HG03280 (cell line): Measurements from ENCODE around the gene RAB21.
A peak's percentile ranks its signal among the peaks of the same experiment; 100 is the strongest.
"Not testable (repeated sequence)": the region's sequence is repeated elsewhere in the genome, so short reads cannot be mapped to it uniquely, and the experiment has no call there.

Experiments
- ATAC-seq: cut with Tn5 transposase; IDR thresholded peaks from one replicate; pipeline ENCODE4 v1.9.1; 2021; ENCODE audit warnings: mild to moderate bottlenecking, moderate library complexity; ENCODE audit not compliant: unreplicated experiment

Gene RAB21

DNA sequence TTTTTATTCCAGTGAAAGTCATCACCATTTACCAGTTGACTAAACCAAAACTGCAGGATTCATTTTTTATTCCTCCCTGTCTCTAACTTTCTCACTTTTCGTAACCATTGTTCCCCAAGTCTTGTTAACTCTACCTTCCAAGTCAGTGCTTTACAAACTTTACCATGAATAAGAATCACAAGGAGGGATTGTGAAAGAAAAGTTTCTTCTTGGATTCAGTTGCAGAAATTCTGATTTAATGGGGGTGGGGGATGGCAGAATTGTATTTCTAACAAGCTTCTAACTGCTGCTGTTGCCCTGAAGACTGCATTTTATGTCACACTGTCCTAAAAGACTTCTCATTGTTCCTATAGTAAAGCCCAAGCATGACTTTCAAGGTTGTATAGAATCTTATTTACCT lies 5.0 kb upstream of the RAB21 start:
- no peak for ATAC-seq

DNA sequence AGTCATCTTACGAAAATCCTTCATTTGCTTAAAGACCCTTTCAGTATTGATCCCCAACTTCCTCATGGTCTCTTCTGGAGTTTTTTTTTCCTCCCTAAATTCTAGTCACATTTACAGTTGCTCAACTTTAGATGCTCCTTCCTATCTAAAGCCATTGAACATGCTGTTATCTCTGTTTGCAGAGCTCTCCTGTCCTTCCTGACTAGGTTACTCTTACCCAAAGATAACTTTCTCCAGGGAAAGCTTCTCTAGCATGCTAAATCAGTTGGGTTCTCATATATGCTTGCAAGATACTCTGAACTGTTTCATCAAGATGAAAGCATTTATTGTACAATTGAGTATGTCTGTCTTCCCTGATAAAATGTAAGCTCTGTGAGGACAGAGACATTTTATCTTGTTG lies 1.8 kb upstream of the RAB21 start:
- no peak for ATAC-seq

DNA sequence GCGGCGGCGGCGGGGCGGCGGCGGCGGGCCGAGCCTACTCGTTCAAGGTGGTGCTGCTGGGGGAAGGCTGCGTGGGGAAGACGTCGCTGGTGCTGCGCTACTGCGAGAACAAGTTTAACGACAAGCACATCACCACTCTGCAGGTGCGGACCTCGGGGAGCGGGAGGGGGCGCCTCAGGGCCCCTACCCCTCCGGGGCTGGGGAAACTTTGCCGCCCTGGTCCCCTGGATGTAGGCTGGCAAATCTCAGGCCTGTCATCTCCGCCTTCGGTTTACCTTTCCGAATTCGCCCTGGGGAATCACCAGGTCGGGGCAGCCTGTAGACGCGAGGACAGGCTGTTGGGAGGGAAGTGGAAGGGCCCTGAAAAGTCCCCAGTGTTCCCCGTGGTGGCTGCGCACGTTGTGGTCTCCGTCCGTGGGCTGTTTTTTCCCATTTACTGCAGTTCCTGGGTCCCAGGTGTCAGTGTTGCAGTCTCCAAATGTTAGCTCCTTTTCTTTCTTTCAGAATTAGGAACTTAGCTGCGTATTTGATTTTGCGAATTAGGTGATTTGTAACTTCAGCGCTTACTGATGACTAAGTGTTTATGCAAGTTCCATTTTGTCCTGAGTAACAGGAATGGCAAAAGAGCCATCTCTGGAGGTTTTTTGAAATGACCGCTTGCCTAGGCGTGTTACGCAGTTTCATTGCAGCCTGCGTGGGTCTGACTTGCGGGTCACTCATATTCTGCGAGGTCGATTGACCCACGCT lies 656 bp downstream of the RAB21 start:
- peak; percentile 43 for ATAC-seq

DNA sequence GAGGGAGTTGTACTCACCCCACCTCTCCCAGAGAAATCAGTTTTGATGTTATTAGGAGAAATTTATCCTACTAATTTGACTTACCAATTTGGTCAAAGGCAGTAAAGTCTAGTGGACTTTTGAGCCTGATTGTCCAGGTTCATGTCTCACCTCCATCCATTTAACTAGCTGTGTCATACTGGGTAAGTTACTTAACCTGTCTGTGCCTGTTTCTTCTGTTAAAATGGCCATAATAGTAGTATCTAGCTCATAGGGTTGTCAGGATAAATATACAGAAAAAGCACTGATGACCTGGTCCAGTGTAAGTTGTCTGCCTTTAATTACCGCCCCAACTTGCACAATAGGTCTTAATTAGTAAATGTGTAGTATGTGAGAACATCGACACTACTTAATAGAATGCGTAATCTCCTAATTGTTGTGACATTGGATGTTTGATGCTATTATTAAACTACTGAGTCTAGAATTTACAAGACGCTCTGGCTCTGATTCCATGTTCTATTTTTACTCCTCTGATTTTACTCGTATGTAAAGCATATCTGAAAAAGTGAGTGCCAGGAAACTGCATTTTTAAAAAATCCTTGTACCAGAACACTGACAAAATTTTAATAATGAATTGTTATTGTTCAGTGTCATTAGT lies 1.5 kb downstream of the RAB21 start:
- ATAC-seq = no peak

DNA sequence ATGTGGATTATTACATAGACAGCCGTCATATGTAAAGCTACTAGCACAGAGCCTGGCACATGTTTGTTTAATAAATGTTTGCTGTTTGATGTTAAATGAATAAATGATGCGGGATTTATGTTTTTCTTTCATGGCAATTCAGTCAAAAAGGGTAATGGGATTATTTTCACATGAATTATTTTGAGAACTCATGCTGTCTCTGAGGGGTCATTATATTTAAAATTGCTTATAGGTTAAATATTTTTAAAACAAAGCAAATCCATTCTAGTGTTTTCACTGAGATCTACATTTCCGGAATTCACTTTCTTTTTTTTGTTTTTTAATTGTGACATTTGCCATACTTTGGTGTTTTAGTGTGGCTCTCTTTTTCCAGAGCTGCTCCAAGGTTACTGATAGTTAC lies 5.3 kb downstream of the RAB21 start:
- no peak for ATAC-seq

DNA sequence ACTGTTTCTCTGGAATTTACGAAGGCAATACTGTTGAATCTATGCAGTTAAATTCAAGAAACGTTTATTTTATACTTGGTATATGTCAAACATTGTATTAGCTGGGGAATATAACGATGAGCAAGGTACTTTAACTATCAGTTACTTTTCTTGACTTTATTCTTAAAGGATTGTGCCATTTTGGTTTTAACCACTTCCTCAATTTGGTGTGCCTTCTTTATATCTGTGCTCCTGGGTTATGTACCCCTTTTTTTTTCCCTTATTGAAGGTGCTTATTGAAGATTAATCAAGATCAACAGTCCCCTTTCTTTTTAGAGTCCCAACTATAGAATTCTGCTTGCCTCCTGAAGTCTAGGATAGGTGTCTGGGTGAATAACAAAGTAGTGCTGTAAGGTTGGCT lies 5.8 kb downstream of the RAB21 start:
- no peak for ATAC-seq

DNA sequence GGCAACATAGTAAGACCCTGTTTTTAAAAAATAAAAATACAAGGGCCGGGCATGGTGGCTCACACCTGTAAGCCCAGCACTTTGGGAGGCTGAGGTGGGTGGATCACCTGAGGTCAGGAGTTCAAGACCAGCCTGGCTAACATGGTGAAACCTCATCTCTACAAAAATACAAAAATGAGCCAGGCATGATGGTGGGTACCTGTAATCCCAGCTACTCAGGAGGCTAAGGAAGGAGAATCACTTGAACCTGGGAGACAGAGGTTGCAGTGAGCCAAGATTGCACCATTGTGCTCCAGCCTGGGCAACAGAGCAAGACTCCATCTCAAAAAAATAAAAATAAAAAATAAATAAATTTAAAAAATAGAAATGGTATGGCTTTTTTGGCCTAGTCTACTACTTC lies 6.7 kb downstream of the RAB21 start:
- ATAC-seq = not testable (repeated sequence)

DNA sequence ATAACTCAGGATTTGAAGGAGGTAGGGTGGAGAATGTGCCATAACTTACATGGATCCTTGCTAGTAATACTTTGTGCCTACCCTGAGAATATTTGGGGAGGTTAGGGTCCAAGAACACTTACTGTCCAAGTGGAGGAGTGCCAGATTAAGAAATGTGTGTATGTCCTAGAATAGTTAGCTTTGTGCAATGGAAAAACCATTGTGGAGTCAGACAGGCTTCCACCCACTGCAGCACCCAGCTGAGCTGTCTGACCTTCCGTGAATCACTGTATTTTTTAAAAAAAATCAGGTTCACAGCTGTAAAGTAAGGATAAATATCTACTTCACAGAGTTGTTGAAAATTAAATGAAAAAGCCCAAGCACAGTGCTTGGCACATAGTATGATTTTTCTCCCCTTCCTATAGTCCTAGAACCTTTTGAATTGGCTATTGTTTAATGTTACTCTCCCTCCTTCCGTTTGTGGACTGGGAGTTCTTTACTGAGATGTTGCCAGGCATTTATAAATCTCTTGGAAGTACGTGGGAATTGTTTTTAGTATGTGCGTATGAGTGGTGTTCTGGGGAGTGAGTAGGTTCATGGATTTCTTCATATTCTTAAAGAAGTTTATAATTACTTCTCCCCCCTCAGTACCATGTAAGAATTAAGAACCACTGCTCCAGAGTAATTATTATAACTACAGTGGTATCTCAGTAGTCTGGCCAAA lies 9.2 kb downstream of the RAB21 start:
- no peak for ATAC-seq

DNA sequence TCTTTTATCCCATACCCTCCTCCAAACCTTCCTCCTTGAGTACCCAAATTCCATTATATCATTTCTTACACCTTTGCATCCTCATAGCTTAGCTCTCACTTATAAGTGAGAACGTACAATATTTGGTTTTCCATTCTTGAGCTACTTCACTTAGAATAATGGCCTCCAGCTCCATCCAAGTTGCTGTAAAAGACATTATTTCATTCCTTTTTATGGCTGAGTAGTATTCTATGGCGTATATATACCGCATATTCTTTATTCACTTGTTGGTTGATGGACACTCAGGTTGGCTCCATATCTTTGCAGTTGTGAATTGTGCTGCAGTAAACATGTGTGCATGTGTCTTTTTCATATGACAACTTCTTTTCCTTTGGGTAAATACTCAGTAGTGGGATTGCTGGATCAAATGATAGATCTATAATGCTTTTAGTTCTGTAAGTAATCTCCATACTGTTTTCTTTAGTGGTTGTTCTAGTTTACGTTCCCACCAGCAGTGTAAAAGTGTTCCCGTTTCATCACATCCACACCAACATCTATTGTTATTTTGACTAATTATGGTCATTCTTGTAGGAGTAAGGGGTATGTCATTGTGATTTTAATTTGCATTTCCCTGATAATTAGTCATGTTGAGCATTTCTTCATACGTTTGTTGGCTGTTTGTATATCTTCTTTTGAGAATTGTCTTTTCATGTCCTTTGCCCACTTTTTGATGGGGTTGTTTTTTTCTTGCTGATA lies 10.1 kb downstream of the RAB21 start:
- no peak for ATAC-seq

DNA sequence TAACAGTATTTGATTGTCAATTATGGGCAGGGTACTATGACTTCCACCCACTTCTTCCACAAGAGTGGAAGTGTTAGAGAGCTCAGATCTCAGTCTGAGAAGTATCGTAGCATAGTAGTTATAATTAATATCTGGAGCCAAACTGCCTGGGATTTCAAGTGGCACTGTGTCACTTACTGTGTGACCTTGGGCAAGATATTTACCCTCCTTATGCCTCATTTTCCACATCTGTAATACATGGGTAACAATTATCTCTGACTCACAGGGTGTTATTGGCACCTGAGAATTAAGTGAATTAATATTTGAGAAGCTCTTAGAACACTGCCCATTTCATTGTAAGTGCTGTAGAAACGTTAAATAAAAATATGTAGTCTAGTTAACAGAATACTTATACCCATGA lies 11.5 kb downstream of the RAB21 start:
- no peak for ATAC-seq

DNA sequence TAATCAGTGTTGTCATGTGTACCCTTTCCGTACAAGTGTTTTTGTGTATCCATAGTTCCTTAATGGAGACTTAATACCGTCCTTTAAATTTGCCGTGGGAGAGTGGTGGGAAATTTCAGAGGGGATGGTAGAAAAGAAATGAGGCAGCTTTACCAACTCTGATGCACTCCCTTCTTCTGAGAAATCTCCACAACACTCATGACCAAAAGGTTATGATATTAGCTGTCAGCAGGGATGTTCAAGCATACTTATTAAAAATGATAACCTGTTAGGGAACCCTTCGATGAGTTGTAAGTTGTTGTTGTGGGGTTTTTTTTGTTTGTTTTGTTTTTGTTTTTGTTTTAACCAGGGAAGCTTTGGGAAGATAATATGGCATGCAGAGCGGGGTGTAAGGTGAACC lies 12.5 kb downstream of the RAB21 start:
- no peak for ATAC-seq

DNA sequence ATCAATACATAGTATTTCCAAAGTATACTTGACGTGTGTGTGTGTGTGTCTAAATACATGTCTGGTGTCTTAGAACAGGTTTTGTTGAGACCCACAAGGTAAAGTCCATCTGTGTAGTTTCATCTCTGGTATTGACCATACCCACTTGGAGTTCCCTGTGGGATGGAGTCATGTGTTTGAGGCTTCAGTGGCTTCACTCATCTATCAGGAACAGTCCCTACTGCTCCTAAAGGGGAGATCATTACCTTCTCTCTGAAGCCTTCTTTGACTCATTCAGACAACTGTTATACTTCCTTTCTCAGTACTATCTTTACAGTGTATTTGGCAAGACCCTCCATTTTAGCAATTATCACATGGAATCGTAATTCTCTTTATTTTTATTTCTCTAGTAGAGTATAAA lies 14.2 kb downstream of the RAB21 start:
- no peak for ATAC-seq

DNA sequence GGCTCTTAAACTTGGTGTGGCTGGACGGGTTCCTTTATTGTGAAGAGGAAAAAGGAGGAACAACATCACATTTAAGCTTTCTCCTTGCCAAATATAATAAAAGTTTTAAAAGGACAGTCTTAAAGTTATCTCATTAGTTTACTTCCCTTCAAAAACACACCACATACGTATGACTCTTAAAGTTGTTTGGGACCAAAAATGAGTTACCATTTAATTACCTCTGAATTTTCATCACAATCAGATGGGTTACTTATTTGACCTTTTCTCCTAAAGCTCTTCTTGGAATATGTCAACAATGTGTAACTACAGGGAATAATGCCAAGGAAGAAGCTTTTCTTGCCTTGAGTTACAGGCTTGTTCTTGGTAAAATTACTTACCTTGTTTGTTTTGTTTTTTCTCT lies 16.4 kb downstream of the RAB21 start:
- ATAC-seq = no peak

DNA sequence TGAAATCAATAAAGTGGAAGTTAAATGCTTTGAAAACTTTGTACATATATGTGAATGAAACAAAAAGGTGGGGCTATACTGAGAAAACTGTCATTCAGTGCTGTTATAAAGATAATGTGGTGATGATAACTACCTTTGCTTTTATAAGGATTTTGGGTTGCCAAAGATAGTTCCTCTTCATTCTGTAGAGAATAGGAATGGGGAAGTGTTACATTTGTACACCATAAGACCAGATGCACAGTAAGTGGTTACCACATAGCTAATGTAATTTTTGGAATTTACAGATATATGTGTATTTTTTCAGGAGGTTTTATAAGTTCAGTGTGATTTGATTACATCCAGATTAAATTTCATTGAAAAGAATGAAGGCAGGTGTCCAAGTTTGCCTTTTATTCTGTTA lies 18.1 kb downstream of the RAB21 start:
- no peak for ATAC-seq

DNA sequence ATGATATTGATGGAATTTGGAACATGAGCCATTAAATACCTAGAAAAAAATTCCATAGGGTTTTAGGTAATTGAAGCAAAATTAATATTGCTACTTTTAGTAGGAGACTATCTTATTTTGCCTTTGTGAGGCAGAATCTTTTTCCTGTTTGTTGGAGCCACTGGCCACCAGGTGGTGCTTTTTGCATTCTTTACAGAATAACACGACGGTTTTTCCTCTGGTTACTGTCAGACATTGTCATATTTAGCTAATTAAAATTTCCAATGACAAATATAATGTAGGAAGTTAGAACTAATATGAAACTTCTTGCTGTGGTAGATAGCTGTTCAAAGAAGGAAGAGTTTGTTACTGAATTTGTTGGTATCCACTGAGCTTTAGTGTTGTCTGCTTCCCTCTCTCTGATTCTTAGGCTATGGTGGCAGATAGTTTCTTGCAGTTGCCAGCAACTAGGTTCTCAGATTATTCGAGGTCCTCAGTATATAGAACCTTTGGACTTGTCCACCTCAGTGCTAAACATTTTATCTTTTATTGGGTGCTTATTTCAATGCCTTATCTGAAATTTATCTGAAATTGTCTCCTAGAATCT lies 25.7 kb downstream of the RAB21 start:
- ATAC-seq = peak; percentile 57

DNA sequence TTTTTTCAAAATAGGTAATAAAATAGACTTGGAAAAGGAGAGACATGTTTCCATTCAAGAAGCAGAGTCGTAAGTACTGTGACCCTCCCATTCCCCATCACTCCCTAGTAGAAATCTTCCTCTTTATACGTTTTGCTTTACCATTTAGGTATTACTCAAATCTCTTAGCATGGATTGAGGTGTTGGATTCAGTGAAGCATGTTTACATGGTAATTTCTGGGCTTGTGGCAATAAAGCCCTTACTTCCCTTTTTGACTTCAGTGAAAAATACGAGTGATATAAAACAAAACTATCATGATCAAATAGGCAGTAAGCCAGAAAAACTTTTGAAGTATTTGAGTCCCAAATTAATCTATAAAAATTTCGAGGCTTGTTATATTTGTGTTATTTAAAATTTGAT lies 27.4 kb downstream of the RAB21 start:
- no peak for ATAC-seq

DNA sequence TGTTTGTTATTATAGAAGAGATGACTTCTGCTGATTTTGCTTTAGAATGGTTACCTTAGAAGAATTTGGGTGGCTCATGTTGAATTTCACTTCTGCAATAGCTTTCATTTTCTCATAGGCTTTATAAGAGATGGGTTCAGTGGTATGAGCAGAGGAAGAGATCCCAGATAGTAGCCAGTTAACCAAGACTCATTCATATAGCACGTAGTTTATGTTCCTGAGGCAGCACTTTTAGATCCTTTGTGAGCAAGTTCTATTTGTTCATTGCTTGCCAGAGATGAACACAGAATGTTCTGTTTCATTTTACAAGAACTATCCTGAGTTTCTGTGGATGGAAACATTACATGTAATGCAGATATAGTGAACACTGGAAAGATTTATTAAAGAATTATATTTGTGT lies 32.2 kb downstream of the RAB21 start:
- no peak for ATAC-seq

DNA sequence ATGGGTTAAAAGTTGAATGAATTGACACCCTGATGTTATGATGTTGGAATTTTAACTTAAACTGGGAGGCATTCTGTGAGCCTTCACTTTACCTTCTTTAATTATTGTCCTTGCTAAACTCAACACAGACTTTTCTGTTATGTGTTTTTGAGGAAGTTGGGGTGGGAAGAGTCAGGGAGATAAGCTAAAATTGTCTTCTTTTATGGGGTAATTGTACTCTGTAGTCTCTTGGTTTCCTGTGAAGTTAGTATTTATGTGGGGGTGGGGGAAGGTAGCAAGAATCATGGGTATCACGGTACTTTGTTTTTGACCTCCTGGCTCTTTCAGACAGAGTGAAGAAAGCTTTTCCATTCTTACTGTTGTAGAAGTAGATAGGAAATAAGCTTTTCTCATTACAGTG lies 32.9 kb downstream of the RAB21 start:
- ATAC-seq = no peak

DNA sequence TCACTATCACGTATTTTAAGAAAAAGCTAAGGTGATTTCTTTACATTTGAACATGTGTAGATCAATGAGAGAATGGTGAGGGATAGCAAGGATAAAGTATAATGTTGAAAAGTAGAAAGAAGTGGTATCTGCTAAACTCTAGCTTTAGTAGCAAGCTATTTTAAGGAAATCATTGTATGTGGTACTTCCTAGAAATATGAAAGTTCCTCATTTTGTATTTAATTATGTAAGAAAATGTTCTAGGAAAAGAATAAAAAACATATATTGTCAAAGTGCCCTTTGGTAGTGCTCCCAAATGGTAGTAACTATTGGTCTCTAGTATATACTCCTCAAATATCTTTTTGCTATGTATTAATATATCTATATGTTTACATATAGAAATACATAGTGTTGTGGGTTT lies 35.7 kb downstream of the RAB21 start:
- ATAC-seq = no peak

DNA sequence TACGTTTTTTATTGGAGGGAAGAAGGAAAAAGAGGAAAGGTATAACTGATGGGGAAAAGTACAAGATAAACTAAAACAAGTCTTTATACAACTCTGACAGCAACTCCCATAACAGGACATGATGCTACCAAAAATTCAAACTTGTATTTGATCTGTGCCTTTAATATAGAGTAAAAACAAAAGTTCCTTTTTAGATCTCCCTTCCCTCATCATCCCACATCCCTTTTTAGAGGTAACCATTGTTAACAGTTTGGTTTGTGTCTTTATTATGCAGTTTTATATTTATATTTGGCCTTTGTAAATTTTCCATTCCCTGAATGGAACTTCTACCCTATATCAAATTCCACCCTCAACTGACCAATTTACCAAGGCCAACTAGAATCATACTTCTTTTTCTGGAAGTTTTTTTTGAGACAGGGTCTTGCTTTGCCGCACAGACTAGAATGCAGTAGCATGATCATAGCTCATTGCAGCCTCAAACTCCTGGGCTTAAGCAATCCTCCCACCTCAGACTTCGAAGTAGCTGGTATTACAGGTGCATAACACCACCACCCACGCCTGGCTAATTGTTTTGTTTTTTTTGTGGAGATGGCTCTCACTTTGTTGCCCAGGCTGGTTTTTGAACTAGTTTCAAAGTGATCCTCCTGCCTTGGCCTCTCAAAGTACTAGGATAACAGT lies 36.9 kb downstream of the RAB21 start:
- ATAC-seq = no peak

DNA sequence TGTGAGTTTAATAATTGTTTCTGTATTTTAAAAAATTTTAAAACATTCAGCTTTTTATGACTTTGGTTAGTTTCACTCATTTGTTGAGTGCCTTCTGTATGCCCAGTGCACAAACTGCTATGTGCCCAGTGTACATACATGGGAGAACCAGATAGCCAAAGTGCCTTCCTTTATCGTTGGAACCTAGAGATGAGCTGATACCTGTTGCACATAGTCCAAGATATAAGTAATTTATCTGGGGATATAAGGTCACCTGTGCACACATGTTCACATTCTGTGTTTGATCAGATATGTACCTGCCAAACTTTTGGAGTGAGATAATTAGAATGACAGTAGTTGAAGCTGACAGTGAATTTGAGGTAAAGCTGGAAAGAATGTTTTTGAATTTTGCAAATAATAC lies 37.9 kb downstream of the RAB21 start:
- ATAC-seq = no peak
